Activated naive CD8-positive, alpha-beta T cell treated with anti-CD3 and anti-CD28 coated beads, Interleukin-2, amount 50 U/mL, for 24 hours (primary cell): Measurements from ENCODE around the gene C2orf74.
"Not testable (repeated sequence)": the region's sequence is repeated elsewhere in the genome, so short reads cannot be mapped to it uniquely, and the experiment has no call there.

Source experiments
- ATAC-seq: fragments of 150-1000 bp; cut with Tn5 transposase; one replicate; pipeline ENCODE4 v1.10.0; 2021
- DNase-seq: peaks from one replicate; pipeline ENCODE4 v3.0.0; 2021
- H3K27ac Mint-ChIP-seq: one replicate; pipeline ENCODE4 v1.8.0; 2021; ENCODE audit warnings: mild to moderate bottlenecking, mixed read lengths
- H3K27me3 Mint-ChIP-seq: one replicate; pipeline ENCODE4 v1.8.0; 2021; ENCODE audit warnings: mixed read lengths
- H3K36me3 Mint-ChIP-seq: one replicate; pipeline ENCODE4 v1.8.0; 2021; ENCODE audit warnings: low read depth, mixed read lengths
- H3K4me1 Mint-ChIP-seq: one replicate; pipeline ENCODE4 v1.8.0; 2021; ENCODE audit warnings: mixed read lengths
- H3K4me3 Mint-ChIP-seq: one replicate; pipeline ENCODE4 v1.8.0; 2021; ENCODE audit warnings: mild to moderate bottlenecking, moderate library complexity, mixed read lengths
- H3K9me3 Mint-ChIP-seq: one replicate; pipeline ENCODE4 v1.8.0; 2021; ENCODE audit warnings: mixed read lengths

The C2orf74 gene

GRCh38 chr2:61157371-61158003 is 4.5 kb upstream of the C2orf74 start:
- H3K4me1 Mint-ChIP-seq = no peaks in the 10 kb centered on the region
- H3K4me3 Mint-ChIP-seq = no peak overlapping the region

GRCh38 chr2:61158356-61158955 is 3.5 kb upstream of the C2orf74 start:
- no peak for DNase-seq
- Mint-ChIP-seq H3K27ac (no peak overlapping the region), H3K4me3 (no peak overlapping the region), H3K27me3 (no peaks in the 10 kb centered on the region), H3K36me3 (peaks cover 25% of the 10 kb centered on the region), H3K4me1 (no peaks in the 10 kb centered on the region), H3K9me3 (no peaks in the 10 kb centered on the region)
- ATAC-seq = no peak

More at GRCh38 chr2:61157371-61158003, 4.5 kb upstream of the C2orf74 start:
- DNase-seq = no peak
- no peak for ATAC-seq
- no peaks in the 10 kb centered on the region for H3K9me3 Mint-ChIP-seq
- peaks cover 21% of the 10 kb centered on the region for H3K36me3 Mint-ChIP-seq
- H3K27me3 Mint-ChIP-seq = no peaks in the 10 kb centered on the region
- H3K27ac Mint-ChIP-seq = no peak overlapping the region

- H3K4me3 Mint-ChIP-seq = no peak overlapping the region
- H3K27ac Mint-ChIP-seq = no peak overlapping the region
- DNase-seq (no peak), ATAC-seq (no peak)
- no peaks in the 10 kb centered on the region for H3K9me3 Mint-ChIP-seq
- H3K27me3 Mint-ChIP-seq = no peaks in the 10 kb centered on the region
- peaks cover 36% of the 10 kb centered on the region for H3K36me3 Mint-ChIP-seq
- H3K4me1 Mint-ChIP-seq = no peaks in the 10 kb centered on the region
These were observed 733 bp downstream of the C2orf74 start for GRCh38 chr2:61162721-61163120.

GRCh38 chr2:61165082-61165481 is 3.1 kb downstream of the C2orf74 start:
- peaks cover 28% of the 10 kb centered on the region for H3K36me3 Mint-ChIP-seq
- H3K27ac Mint-ChIP-seq, H3K4me1 Mint-ChIP-seq, H3K4me3 Mint-ChIP-seq, DNase-seq, H3K27me3 Mint-ChIP-seq, ATAC-seq, H3K9me3 Mint-ChIP-seq: not testable (repeated sequence)

GRCh38 chr2:61165946-61166345 is 4.0 kb downstream of the C2orf74 start:
- Mint-ChIP-seq H3K9me3 (no peaks in the 10 kb centered on the region), H3K27ac (no peak overlapping the region), H3K4me3 (no peak overlapping the region), H3K27me3 (no peaks in the 10 kb centered on the region), H3K4me1 (no peaks in the 10 kb centered on the region), H3K36me3 (peaks cover 24% of the 10 kb centered on the region)
- no peak for DNase-seq
- ATAC-seq = no peak

- Mint-ChIP-seq H3K9me3 (no peaks in the 10 kb centered on the region), H3K27ac (no peak overlapping the region), H3K36me3 (peaks cover 22% of the 10 kb centered on the region), H3K27me3 (no peaks in the 10 kb centered on the region), H3K4me3 (no peak overlapping the region), H3K4me1 (no peaks in the 10 kb centered on the region)
- ATAC-seq (no peak), DNase-seq (no peak)
These were observed 5.6 kb downstream of the C2orf74 start for GRCh38 chr2:61167579-61167978.

- no peaks in the 10 kb centered on the region for H3K9me3 Mint-ChIP-seq
- ATAC-seq (no peak), DNase-seq (no peak)
- no peak overlapping the region for H3K27ac Mint-ChIP-seq
- no peaks in the 10 kb centered on the region for H3K36me3 Mint-ChIP-seq
- no peak overlapping the region for H3K4me3 Mint-ChIP-seq
- peaks cover 12% of the 10 kb centered on the region for H3K4me1 Mint-ChIP-seq
- H3K27me3 Mint-ChIP-seq = no peaks in the 10 kb centered on the region
These were observed 10.7 kb downstream of the C2orf74 start for GRCh38 chr2:61172671-61173070.

- Mint-ChIP-seq H3K36me3 (no peaks in the 10 kb centered on the region), H3K4me1 (peaks cover 13% of the 10 kb centered on the region), H3K27ac (no peak overlapping the region), H3K4me3 (no peak overlapping the region), H3K27me3 (no peaks in the 10 kb centered on the region), H3K9me3 (no peaks in the 10 kb centered on the region)
- no peak for DNase-seq
- ATAC-seq = no peak
These were observed 11.1 kb downstream of the C2orf74 start for GRCh38 chr2:61173116-61173515.

- H3K36me3 Mint-ChIP-seq = peaks cover 8% of the 10 kb centered on the region
- no peak overlapping the region for H3K27ac Mint-ChIP-seq
These were observed 13.0 kb downstream of the C2orf74 start for GRCh38 chr2:61175036-61175435.

GRCh38 chr2:61176755-61177726 is 15.1 kb downstream of the C2orf74 start:
- Mint-ChIP-seq H3K4me3 (peak overlapping the region; percentile 86), H3K9me3 (no peaks in the 10 kb centered on the region), H3K27me3 (no peaks in the 10 kb centered on the region), H3K27ac (peak overlapping the region; percentile 54), H3K4me1 (peaks cover 50% of the 10 kb centered on the region), H3K36me3 (peaks cover 25% of the 10 kb centered on the region)
- ATAC-seq = peak; percentile 90
- DNase-seq = peak; percentile 96

More at GRCh38 chr2:61175036-61175435, 13.0 kb downstream of the C2orf74 start:
- H3K4me1 Mint-ChIP-seq = peaks cover 32% of the 10 kb centered on the region
- DNase-seq (no peak), ATAC-seq (no peak)
- H3K9me3 Mint-ChIP-seq = no peaks in the 10 kb centered on the region
- H3K4me3 Mint-ChIP-seq = no peak overlapping the region
- no peaks in the 10 kb centered on the region for H3K27me3 Mint-ChIP-seq

- peak overlapping the region; percentile 97 for H3K27ac Mint-ChIP-seq
- peaks cover 57% of the 10 kb centered on the region for H3K4me1 Mint-ChIP-seq
- peaks cover 33% of the 10 kb centered on the region for H3K36me3 Mint-ChIP-seq
- H3K4me3 Mint-ChIP-seq = peak overlapping the region; percentile 94
- DNase-seq (peak; percentile 40), ATAC-seq (peak; percentile 11)
- no peaks in the 10 kb centered on the region for H3K27me3 Mint-ChIP-seq
- no peaks in the 10 kb centered on the region for H3K9me3 Mint-ChIP-seq
These were observed 15.9 kb downstream of the C2orf74 start for GRCh38 chr2:61177727-61178549.

GRCh38 chr2:61178603-61179545 is 16.9 kb downstream of the C2orf74 start:
- H3K27ac Mint-ChIP-seq = peak overlapping the region; percentile 97
- peak; percentile 25 for DNase-seq
- no peak for ATAC-seq
- H3K4me3 Mint-ChIP-seq = peak overlapping the region; percentile 94
- peaks cover 61% of the 10 kb centered on the region for H3K4me1 Mint-ChIP-seq
- H3K27me3 Mint-ChIP-seq = no peaks in the 10 kb centered on the region
- H3K36me3 Mint-ChIP-seq = peaks cover 42% of the 10 kb centered on the region
- no peaks in the 10 kb centered on the region for H3K9me3 Mint-ChIP-seq
